Measurements from ENCODE around the gene NRXN3.

- TF ChIP-seq SP1 (IDR thresholded peaks at IDR 0.05) = no peak
- TF ChIP-seq L3MBTL2 (conservative IDR thresholded peaks at IDR 0.05) = no peak
- no peak for TF ChIP-seq BHLHE40 (IDR thresholded peaks at IDR 0.05; ENCODE audit: borderline replicate concordance)
- no peak for TF ChIP-seq FOXK2 (IDR thresholded peaks at IDR 0.05)
- no peak for TF ChIP-seq TARDBP (IDR thresholded peaks at IDR 0.05)
- TF ChIP-seq SUZ12 (IDR thresholded peaks at IDR 0.05) = no peak
- no peak for TF ChIP-seq FOXM1 (IDR thresholded peaks at IDR 0.05; ENCODE audit: borderline replicate concordance)
- TF ChIP-seq ELF4 (IDR thresholded peaks at IDR 0.05) = no peak
- no peak for TF ChIP-seq FOXA1 (IDR thresholded peaks at IDR 0.05)
- no peak for TF ChIP-seq CTBP1 (IDR thresholded peaks at IDR 0.05; ENCODE audit: borderline replicate concordance)
- TF ChIP-seq ARNT (IDR thresholded peaks at IDR 0.05) = no peak
- no peak for TF ChIP-seq NFRKB (IDR thresholded peaks at IDR 0.05)
These were observed 947.4 kb downstream of the NRXN3 start for GRCh38 chr14:79117561-79117960.

Data from HEK293T (cell line).